Caki2 (cell line): ENCODE results near the gene KRTAP2-3. TPM values are rescaled to one million over a fixed set of nuclear protein-coding genes. Genes with fewer than 3 reads are reported as not detected.

Source experiments
- DNase-seq: peaks from one replicate; pipeline ENCODE4 v3.0.0-alpha.2; 2015; ENCODE audit warnings: low read depth
- in situ Hi-C: cut with HindIII; loops from 2 replicates; pipeline ENCODE4 v1.10.0; 2016; ENCODE audit warnings: low sequenced_read_pairs, low pct_unique_long_range_greater_than_20kb, mixed read lengths
- total RNA-seq: library from RNA; depleted of rRNA; stranded (reverse); fragments of >200 nt; shearing (Covaris generic); gene quantifications from 2 replicates; pipeline ENCODE4 v1.2.3, GENCODE V29; 2014; ENCODE audit warnings: low replicate concordance; rRNA removed

Gene KRTAP2-3
- total RNA-seq, 1 experiment from 2014 or later = not detected

GRCh38 chr17:41010441-41010840 is 49.5 kb downstream of the KRTAP2-3 start:
- in situ Hi-C loops = no loop called here
- no peak for DNase-seq

- no peak for DNase-seq
- in situ Hi-C loops = no loop called here
Measured at GRCh38 chr17:41009936-41010335, 50.0 kb downstream of the KRTAP2-3 start.

DNA sequence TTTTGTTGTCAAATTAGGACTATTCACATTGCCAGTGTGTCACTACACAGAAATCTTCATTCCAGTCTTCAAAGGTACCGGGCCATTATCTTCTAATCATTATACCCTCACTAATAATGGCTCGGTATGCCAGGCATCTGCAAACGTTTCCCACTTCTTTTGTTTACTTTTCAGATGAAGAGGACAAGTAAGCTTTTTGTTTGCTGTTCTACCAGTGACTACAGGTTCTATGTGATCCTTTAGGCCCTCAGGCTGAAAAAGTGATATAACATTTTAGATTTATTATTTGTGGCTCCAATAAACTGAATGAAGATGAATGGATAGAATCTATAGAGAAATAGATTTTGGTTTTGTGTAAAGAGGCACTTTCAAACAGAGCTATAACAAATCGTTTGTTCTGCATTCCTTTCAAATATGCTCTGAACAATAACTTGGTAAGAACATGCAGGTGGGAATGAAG is 50.6 kb downstream of the KRTAP2-3 start:
- in situ Hi-C loops = no loop called here
- no peak for DNase-seq

Other genes starting within 250 kb of the KRTAP2-3 start
- gene KRT10, start 237.5 kb downstream of the KRTAP2-3 start, total RNA-seq = 75.2 and 76.4 TPM in 2 replicates
- not detected in 2 replicates for gene KRT12, start 192.9 kb downstream of the KRTAP2-3 start, total RNA-seq
- gene KRT20, start 174.9 kb downstream of the KRTAP2-3 start, total RNA-seq = 46.7 and 50.0 TPM in 2 replicates
- gene KRT23, start 122.5 kb downstream of the KRTAP2-3 start, total RNA-seq = not detected in 2 replicates
- gene KRT39, start 93.2 kb downstream of the KRTAP2-3 start, total RNA-seq = not detected in 2 replicates
- not detected in 2 replicates for gene KRT40, start 75.8 kb downstream of the KRTAP2-3 start, total RNA-seq
- not detected in 2 replicates for gene KRTAP3-3, start 66.0 kb downstream of the KRTAP2-3 start, total RNA-seq
- gene KRTAP3-2, start 60.2 kb downstream of the KRTAP2-3 start, total RNA-seq = not detected in 2 replicates
- not detected in 2 replicates for gene KRTAP3-1, start 51.0 kb downstream of the KRTAP2-3 start, total RNA-seq
- not detected in 2 replicates for gene KRTAP1-5, start 32.9 kb downstream of the KRTAP2-3 start, total RNA-seq
- gene KRTAP1-4, start 29.9 kb downstream of the KRTAP2-3 start, total RNA-seq = not detected in 2 replicates
- gene KRTAP1-3, start 25.2 kb downstream of the KRTAP2-3 start, total RNA-seq = not detected in 2 replicates
- gene KRTAP1-1, start 18.7 kb downstream of the KRTAP2-3 start, total RNA-seq = not detected in 2 replicates
- not detected in 2 replicates for gene KRTAP2-1, start 12.8 kb downstream of the KRTAP2-3 start, total RNA-seq
- gene KRTAP2-2, start 4.9 kb downstream of the KRTAP2-3 start, total RNA-seq = not detected in 2 replicates
- not detected in 2 replicates for gene KRTAP2-4, start 5.8 kb upstream of the KRTAP2-3 start, total RNA-seq
- not detected in 2 replicates for gene KRTAP4-7, start 24.0 kb upstream of the KRTAP2-3 start, total RNA-seq
- gene KRTAP4-8, start 38.0 kb upstream of the KRTAP2-3 start, total RNA-seq = not detected in 2 replicates
- gene KRTAP4-16, start 42.1 kb upstream of the KRTAP2-3 start, total RNA-seq = not detected in 2 replicates
- gene KRTAP4-9, start 45.3 kb upstream of the KRTAP2-3 start, total RNA-seq = not detected in 2 replicates
- not detected in 2 replicates for gene KRTAP4-11, start 58.3 kb upstream of the KRTAP2-3 start, total RNA-seq
- gene KRTAP4-12, start 64.1 kb upstream of the KRTAP2-3 start, total RNA-seq = not detected in 2 replicates
- not detected in 2 replicates for gene KRTAP4-6, start 80.4 kb upstream of the KRTAP2-3 start, total RNA-seq
- gene KRTAP4-5, start 89.7 kb upstream of the KRTAP2-3 start, total RNA-seq = not detected in 2 replicates
- not detected in 2 replicates for gene KRTAP4-4, start 100.6 kb upstream of the KRTAP2-3 start, total RNA-seq
- gene KRTAP4-3, start 108.1 kb upstream of the KRTAP2-3 start, total RNA-seq = not detected in 2 replicates
- gene KRTAP4-2, start 118.1 kb upstream of the KRTAP2-3 start, total RNA-seq = not detected in 2 replicates
- gene KRTAP4-1, start 124.8 kb upstream of the KRTAP2-3 start, total RNA-seq = not detected in 2 replicates
- not detected in 2 replicates for gene KRTAP9-1, start 129.8 kb upstream of the KRTAP2-3 start, total RNA-seq
- not detected in 2 replicates for gene KRTAP9-2, start 166.5 kb upstream of the KRTAP2-3 start, total RNA-seq
- not detected in 2 replicates for gene KRTAP9-3, start 172.3 kb upstream of the KRTAP2-3 start, total RNA-seq
- not detected in 2 replicates for gene KRTAP9-8, start 177.9 kb upstream of the KRTAP2-3 start, total RNA-seq
- not detected in 2 replicates for gene KRTAP9-4, start 189.6 kb upstream of the KRTAP2-3 start, total RNA-seq
- not detected in 2 replicates for gene KRTAP9-9, start 195.3 kb upstream of the KRTAP2-3 start, total RNA-seq
- not detected in 2 replicates for gene KRTAP9-6, start 205.3 kb upstream of the KRTAP2-3 start, total RNA-seq
- not detected in 2 replicates for gene KRTAP9-7, start 215.6 kb upstream of the KRTAP2-3 start, total RNA-seq
- not detected in 2 replicates for gene KRTAP29-1, start 242.7 kb upstream of the KRTAP2-3 start, total RNA-seq
- gene KRTAP16-1, start 249.2 kb upstream of the KRTAP2-3 start, total RNA-seq = not detected in 2 replicates